Fibroblast of villous mesenchyme (primary cell): Measurements from ENCODE around the gene KCNQ5. TPM values are rescaled to one million over a fixed set of nuclear protein-coding genes. Genes with fewer than 3 reads are reported as not detected.

Experiments
- DNase-seq: peaks from one replicate; pipeline ENCODE4 v3.0.0-alpha.2; 2010; ENCODE audit warnings: low read depth
- H3K4me3 ChIP-seq: 2 replicates; pipeline ENCODE4 v1.5.1; 2011; ENCODE audit warnings: low read depth, mild to moderate bottlenecking, low read length
- total RNA-seq: library from RNA; depleted of rRNA; stranded (reverse); fragments of >200 nt; gene quantifications from 2 replicates; pipeline ENCODE4 v1.2.3, GENCODE V29; 2012
- TF ChIP-seq, protein P1 (sequence below): IDR thresholded peaks from 2 replicates; pipeline ENCODE4 v1.5.1; 2012; ENCODE audit warnings: low read depth, mild to moderate bottlenecking, low read length; ENCODE audit not compliant: insufficient read depth

Gene KCNQ5
- total RNA-seq, 1 donor: 0.86 TPM

DNA sequence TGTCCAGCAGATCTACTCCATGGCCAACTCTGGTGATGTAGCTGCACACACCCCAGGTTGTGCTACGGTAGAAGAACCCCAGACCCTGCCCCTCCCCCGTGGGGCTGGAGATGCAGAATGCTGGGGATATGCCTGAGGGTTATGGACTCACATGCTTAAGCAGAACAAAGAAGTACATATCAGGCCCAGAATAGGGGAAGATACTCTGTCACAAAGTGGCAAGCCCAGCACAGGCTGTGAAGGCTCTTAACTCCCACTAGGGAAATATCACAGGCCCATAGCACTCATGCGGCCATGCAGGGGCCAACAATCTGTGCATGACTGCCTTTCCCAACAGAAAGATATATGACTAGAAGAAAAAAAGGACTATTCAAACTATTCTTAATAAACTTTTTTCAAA is 234.9 kb downstream of the KCNQ5 start:
- H3K4me3 ChIP-seq: no peak overlapping the region
- TF ChIP-seq, protein P1, sequence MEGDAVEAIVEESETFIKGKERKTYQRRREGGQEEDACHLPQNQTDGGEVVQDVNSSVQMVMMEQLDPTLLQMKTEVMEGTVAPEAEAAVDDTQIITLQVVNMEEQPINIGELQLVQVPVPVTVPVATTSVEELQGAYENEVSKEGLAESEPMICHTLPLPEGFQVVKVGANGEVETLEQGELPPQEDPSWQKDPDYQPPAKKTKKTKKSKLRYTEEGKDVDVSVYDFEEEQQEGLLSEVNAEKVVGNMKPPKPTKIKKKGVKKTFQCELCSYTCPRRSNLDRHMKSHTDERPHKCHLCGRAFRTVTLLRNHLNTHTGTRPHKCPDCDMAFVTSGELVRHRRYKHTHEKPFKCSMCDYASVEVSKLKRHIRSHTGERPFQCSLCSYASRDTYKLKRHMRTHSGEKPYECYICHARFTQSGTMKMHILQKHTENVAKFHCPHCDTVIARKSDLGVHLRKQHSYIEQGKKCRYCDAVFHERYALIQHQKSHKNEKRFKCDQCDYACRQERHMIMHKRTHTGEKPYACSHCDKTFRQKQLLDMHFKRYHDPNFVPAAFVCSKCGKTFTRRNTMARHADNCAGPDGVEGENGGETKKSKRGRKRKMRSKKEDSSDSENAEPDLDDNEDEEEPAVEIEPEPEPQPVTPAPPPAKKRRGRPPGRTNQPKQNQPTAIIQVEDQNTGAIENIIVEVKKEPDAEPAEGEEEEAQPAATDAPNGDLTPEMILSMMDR: no peak
- no peak for DNase-seq

DNA sequence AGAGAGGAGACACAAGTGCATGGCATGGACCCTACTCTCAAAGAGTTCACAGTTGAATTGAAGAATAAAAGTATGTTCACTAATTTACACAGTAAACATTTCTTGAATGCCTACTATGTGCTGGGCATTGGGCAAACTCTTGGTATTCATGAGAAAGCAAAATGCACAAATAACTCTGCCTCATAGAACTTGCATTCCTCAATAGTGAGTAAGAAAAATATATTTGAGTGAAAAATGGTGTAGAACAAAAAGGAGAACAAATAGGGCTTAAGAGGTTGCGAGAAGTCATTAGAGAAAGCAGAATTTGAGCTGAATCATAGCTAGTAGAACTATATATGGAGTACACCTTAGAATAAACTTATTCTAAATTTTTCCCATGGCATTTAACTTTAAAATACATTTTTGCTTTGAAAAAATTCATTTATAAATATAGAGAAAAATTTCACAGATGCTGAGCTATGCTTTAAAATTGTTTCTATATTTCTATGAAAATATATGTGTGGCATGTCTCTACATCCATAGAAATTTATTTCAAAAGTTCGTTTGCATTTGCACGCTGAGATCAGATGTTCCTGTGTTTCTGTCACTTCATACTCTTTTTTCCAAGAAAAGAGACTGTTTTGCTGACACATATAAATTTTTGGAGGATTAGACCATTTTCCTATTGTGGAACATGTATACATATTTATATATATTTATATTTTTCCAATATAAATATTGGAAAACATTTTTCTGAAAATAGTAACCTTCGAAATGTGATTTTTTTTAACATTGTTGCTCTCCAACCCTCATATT is 236.1 kb downstream of the KCNQ5 start:
- no peak for DNase-seq
- TF ChIP-seq, protein P1: no peak
- H3K4me3 ChIP-seq: no peak overlapping the region

DNA sequence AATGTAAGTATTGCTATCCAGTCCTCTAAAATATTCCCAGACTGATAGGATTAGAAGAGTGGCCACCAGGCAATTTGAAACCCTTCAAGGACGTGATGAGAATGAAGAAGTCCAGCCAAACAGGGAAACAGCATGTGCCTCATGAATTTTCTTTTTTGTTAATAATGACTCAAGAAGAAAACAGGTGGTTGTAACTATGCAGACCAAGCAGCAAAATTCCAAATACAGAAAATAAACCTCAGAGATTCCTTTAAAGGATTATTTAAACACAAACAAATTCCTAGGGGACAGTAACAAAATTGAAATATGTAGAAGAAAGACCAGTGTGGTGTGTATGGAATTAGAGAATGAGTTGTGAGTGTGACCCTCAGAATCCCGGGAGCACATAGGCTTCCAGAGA is 239.2 kb downstream of the KCNQ5 start:
- no peak overlapping the region for H3K4me3 ChIP-seq
- no peak for DNase-seq
- TF ChIP-seq, protein P1: no peak

- peak; percentile 34 for DNase-seq
- H3K4me3 ChIP-seq: no peak overlapping the region
- TF ChIP-seq, protein P1: no peak
These were observed 240.1 kb downstream of the KCNQ5 start for GRCh38 chr6:72861935-72862432.

GRCh38 chr6:72863131-72863530 is 241.3 kb downstream of the KCNQ5 start:
- DNase-seq: peak; percentile 67
- TF ChIP-seq, protein P1: no peak
- no peak overlapping the region for H3K4me3 ChIP-seq

DNA sequence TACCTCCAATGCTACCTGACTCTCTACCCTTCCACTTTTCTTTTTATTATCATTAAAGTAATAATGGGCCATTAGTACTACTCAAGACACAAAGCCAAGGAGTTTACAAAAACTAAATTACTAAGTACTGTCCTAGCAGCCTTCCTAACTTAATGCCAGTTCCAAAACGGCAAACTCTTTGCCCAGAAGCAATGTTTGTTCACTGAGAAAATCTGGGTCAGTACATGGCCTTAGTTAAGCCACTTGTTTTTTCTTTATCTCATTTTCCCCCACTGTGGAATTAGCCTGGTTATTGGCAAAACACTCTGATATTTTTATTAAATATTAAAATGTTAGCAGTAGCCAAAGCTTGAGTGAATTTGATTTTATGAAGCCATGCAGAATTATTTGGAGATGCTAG is 242.4 kb downstream of the KCNQ5 start:
- DNase-seq: no peak
- H3K4me3 ChIP-seq: no peak overlapping the region
- TF ChIP-seq, protein P1: no peak
